ENCODE results near the gene RTN4IP1.
"Not testable (repeated sequence)": the region's sequence is repeated elsewhere in the genome, so short reads cannot be mapped to it uniquely, and the experiment has no call there.

GRCh38 chr6:106627760-106628159 is 1.5 kb downstream of the RTN4IP1 start:
- TF ChIP-seq, protein P1, sequence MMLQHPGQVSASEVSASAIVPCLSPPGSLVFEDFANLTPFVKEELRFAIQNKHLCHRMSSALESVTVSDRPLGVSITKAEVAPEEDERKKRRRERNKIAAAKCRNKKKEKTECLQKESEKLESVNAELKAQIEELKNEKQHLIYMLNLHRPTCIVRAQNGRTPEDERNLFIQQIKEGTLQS (IDR thresholded peaks at IDR 0.05; ENCODE audit: borderline replicate concordance, extremely low read depth, low read depth, low read length) = not testable (repeated sequence)
- not testable (repeated sequence) for TF ChIP-seq ZZZ3 (IDR thresholded peaks at IDR 0.05; ENCODE audit: control insufficient read depth, insufficient read length, low read depth); PAX8 (IDR thresholded peaks at IDR 0.05); SPI1 (IDR thresholded peaks at IDR 0.05; ENCODE audit: borderline replicate concordance, insufficient read depth, low read depth, low read length); HDAC6 (IDR thresholded peaks at IDR 0.05; ENCODE audit: unreplicated experiment); POLR2AphosphoS5 (IDR thresholded peaks at IDR 0.05; ENCODE audit: low read length); GATAD2B (conservative IDR thresholded peaks at IDR 0.05; ENCODE audit: low read depth); YY1 (IDR thresholded peaks at IDR 0.05; ENCODE audit: low read depth, low read length); HDAC2 (IDR thresholded peaks at IDR 0.05); EZH2 (IDR thresholded peaks at IDR 0.05; ENCODE audit: borderline replicate concordance, control insufficient read depth, low read depth, low read length); POLR2A (IDR thresholded peaks at IDR 0.05; ENCODE audit: low read depth, low read length); SREBF2 (IDR thresholded peaks at IDR 0.05; ENCODE audit: low read length); RFX5 (IDR thresholded peaks at IDR 0.05; ENCODE audit: low read depth, low read length)
- TF ChIP-seq, protein P2, sequence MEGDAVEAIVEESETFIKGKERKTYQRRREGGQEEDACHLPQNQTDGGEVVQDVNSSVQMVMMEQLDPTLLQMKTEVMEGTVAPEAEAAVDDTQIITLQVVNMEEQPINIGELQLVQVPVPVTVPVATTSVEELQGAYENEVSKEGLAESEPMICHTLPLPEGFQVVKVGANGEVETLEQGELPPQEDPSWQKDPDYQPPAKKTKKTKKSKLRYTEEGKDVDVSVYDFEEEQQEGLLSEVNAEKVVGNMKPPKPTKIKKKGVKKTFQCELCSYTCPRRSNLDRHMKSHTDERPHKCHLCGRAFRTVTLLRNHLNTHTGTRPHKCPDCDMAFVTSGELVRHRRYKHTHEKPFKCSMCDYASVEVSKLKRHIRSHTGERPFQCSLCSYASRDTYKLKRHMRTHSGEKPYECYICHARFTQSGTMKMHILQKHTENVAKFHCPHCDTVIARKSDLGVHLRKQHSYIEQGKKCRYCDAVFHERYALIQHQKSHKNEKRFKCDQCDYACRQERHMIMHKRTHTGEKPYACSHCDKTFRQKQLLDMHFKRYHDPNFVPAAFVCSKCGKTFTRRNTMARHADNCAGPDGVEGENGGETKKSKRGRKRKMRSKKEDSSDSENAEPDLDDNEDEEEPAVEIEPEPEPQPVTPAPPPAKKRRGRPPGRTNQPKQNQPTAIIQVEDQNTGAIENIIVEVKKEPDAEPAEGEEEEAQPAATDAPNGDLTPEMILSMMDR (IDR thresholded peaks at IDR 0.05 in 2 of 3, conservative IDR thresholded peaks at IDR 0.05 in 1 of 3; ENCODE audit: control insufficient read depth in 2 of 3, extremely low read depth in 1 of 3, insufficient read depth in 1 of 3, low read depth in 3 of 3, low read length in 3 of 3) = not testable (repeated sequence)

All from GM12878 (cell line).